Stimulated activated CD4-positive, alpha-beta T cell treated with anti-CD3 and anti-CD28 coated beads, TNF-alpha, amount 100 ng/mL, for 24 hours (primary cell): ENCODE data around the gene CLEC6A.
"Not testable (repeated sequence)": the region's sequence is repeated elsewhere in the genome, so short reads cannot be mapped to it uniquely, and the experiment has no call there.

ENCODE experiments used
- DNase-seq, 3 experiments: peaks; one replicate each; pipeline ENCODE4 v3.0.0-alpha.2; 2020; ENCODE audit warnings: low read depth in 3 of 3

Gene CLEC6A

GRCh38 chr12:8455727-8456360, at the start of gene CLEC6A:
Gene CLEC6A, plus strand, starts transcription at chr12:8455962. Its CDS starts 150 bp downstream, at chr12:8456112.
- no peak for DNase-seq

- not testable (repeated sequence) for DNase-seq
Observed at GRCh38 chr12:8419576-8419975, 36.2 kb upstream of the CLEC6A start.

DNA sequence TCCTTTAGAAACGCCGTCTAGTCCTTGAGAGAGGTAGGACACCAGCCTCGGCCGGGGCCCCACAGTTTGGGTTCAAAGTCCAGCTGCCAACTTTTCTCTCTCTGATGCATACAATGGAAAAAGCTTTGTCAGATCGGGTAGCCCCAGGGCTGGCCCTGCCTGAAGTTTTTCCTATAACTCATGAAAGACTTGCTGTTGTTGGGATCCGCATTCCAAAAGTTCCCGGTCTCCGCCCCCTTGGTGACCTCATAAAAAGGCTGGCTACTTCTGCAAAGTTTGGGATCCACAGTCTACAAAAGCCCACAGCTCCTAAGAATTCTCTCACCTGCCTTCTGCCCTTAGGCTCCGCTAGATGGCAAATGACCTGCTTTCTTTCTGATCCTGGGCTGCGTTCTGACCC, 35.3 kb upstream of the CLEC6A start:
- DNase-seq: no peak

- not testable (repeated sequence) for DNase-seq
Observed at GRCh38 chr12:8444536-8445278, 11.1 kb upstream of the CLEC6A start.

DNA sequence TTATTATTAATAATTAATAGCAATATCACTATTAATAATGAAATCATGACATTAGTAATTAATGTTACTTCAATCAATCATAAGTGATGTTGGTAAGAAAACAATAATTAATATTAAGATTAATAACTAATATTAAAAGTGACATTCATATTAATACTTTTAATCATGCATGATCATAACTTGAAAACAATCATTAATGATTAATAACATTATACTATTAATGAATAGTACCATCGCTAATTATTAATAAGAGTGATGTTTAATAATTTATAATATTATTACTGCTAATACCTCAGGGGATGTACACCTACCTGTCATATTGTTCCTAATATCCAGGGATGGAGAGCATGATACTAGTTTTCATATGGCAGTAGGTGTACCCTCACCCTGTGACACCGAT, 10.0 kb upstream of the CLEC6A start:
- DNase-seq: no peak

- DNase-seq: no peak
Observed at GRCh38 chr12:8446642-8447547, 8.9 kb upstream of the CLEC6A start.

- no peak for DNase-seq
Observed at GRCh38 chr12:8449355-8449859, 6.4 kb upstream of the CLEC6A start.

DNA sequence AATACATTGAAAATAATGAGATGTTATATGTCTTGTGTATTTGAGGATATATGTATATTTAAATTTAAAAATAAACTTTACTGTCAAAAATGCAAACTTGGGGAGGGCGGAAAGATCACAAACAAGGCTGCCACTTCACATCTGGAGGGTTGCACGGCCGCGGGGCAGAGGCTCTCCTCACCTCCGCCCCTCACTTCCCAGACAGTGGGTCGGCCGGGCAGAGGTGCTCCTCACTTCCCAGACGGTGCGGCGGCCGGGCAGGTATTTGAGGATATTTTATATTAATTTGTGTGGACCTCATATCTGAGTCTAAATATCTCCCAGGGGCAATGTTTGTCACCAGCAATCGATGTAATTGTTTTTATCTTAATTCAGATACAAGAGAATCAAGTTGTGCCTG, 3.7 kb upstream of the CLEC6A start:
- no peak for DNase-seq

DNA sequence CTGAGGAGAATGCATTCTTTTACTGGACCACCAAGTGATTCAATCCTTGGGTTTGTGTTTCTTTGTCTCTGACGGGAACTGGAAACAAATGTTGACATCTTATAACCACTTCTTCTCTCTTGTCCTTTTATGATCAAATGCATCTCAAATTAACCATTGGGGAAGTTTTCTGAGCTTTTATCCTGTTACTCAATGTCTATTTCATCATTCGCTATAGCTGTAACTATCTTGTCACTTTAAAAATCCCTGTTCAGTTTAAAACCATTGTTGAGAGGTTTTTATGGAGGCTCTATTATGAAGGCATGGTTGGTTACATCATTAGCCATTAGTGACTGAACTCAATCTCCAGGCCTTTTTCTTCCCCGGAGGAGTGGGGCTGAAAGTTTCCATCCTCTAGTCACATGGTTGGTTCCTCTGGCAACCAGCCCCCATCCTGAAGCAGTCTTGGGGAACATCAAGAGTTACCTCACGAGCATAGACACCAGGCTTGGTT, 2.7 kb upstream of the CLEC6A start:
- no peak for DNase-seq

DNA sequence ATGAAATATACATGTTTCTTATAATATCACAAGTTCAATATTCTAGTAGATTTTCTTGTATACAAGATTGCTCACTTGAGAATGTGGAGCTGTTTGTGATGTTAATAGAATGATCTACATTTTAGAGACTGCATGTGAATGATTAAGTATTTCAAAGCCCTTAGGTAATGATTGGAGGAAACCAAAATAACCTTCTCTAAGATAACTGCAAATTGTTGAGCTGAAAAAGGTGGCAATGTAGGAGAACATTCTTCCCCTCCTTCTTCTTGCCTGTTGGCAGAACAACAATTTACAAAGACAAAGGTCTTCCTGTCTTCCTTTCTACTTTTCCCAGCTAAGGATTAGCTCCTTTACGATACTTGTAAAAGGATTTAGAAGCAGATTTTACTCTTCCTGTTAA, 2.0 kb upstream of the CLEC6A start:
- DNase-seq: no peak

GRCh38 chr12:8455271-8455670, 491 bp upstream of the CLEC6A start:
- DNase-seq: no peak

DNA sequence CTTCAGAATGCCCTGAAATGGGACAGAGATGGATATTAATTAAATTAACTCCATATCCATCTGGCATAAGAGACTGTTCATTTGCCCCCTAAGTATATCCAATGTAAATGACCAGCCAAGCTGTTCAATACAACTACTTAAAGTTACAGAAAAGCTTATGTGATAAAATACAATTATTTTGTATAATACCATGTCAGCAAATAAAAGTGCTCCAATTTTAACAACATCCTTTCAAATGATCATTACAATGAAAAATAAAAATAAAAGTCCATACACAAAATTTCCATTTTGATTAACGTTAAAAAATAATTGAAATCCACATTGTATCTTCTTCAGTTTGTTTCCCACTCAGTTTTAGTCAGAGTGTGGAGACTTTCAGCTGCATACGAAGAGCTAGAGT, 5.7 kb downstream of the CLEC6A start:
- DNase-seq: no peak

DNA sequence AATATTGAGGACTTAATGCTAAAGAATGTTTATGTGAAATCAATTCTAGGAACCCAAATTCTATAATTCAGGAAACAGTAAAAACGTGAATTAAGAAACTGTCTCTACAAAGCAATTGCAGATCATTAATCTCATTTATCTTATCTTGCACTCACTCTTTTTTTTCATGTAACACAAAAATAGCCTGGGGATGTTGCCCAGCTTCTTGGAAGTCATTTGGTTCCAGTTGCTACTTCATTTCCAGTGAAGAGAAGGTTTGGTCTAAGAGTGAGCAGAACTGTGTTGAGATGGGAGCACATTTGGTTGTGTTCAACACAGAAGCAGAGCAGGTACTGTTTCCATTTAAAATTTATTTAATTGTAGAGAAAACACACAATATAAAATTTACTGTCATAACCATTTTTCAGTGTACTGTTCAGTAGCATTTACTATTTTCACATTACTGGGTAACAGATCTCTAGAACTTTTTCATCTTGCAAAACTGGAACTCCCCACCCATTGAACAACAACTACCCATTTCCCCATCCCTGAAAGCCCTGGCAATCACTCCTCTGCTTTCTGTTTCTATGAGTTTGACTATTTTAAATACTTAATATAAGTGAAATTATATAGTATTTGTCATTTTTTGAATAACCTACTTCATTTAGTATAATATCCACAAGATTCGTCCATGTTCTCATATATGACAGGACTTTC, 9.7 kb downstream of the CLEC6A start:
- no peak for DNase-seq

DNA sequence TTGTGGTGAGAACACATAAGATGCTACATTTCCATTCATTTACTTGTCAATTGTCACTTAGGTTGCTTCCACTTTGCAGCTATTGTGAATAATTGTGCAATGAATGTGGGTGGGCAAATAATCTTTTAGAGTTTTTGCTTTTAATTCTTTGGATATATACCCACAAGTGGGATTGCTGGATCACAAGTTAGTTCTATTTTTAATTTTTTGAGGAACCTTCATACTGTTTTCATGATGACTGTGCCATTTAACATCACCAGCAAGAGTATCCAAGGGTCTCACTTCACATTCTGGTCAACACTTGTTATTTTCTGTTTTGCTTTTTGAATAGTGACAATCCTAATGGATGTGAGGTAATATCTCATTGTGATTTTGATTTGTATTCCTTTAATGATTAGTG, 10.5 kb downstream of the CLEC6A start:
- no peak for DNase-seq

DNA sequence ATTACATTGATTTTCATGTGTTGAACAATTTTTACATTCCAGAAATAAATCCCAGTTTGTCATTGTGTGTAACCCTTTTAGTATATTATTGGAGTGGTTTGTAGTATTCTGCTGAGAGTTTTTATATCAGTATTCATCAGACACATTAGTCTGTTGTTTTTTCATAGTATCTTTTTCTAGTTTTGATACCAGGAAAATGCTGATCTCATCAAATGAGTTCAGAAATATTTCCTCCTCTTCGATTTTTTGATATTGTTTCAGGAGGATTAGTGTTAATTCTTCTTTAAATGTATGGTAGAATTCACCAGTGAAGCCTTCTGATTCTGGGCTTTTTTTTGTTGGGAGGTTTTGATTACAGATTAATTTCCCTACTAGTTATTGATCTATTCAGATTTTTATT, 15.3 kb downstream of the CLEC6A start:
- no peak for DNase-seq

DNA sequence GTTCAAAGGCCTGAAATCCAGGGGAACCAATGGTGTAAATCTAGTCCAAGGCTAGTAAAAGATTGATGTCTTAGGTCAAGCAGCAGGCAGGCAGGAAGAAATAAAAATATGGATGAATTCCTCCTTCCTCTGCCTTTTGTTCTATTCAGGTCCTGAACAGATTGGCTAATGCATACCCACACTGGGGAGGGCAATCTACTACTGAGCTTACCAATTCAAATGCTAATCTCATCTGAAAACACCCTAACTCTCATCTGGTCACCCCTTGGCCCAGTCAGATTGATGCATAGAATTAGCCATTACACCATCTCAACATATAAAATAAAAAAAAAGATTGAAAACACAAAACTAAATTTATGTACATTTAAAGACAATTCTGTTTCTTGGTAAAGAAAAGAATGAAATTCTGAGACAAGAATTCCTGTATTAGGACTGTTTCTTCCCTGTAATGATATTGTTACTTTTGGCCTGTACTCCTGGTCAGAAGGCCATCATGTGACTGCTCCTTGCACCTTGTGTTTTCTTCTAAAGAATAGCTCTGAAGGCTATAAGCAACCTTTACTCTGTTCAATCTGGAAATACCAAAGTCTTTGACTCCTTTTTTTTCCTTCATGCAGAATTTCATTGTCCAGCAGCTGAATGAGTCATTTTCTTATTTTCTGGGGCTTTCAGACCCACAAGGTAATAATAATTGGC, 19.9 kb downstream of the CLEC6A start:
- no peak for DNase-seq

- DNase-seq: no peak
Observed at GRCh38 chr12:8482571-8483061, 26.9 kb downstream of the CLEC6A start.

DNA sequence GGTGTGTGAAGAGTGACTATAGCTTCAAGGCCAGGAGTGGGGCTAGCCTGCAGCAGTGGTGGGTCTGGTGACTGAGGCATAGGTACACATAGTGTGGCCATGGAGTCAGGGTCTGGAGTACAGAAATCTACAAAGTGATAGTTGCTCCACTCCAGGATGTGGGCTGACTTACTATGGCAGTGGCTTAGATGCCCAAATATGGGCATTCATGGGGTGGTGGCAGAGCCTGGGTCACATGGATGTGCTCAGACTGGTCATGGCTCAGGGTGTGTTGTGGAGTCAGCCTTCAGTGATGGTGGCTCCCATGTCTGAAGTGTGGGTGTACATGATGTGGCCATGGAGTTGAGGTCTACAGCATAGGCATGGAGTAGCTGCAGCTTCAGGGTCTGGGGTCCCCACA, 27.3 kb downstream of the CLEC6A start:
- DNase-seq: no peak

GRCh38 chr12:8491646-8492530, 36.1 kb downstream of the CLEC6A start:
- DNase-seq: no peak

- DNase-seq: peak; percentile 13 to 39 (median 21)
Observed at GRCh38 chr12:8493084-8493483, 37.3 kb downstream of the CLEC6A start.
